HEK293T (cell line): ENCODE data around the gene LIFR.

Experiments
- BHLHE40 ChIP-seq: fragments of 450-650 bp; IDR thresholded peaks from 2 replicates; pipeline ENCODE4 v1.6.1; 2016; ENCODE audit warnings: mild to moderate bottlenecking, moderate library complexity, borderline replicate concordance
- FOXA1 ChIP-seq: fragments of 450-650 bp; IDR thresholded peaks from 2 replicates; pipeline ENCODE4 v1.6.1; 2016; ENCODE audit warnings: mild to moderate bottlenecking
- FOXM1 ChIP-seq: fragments of 450-650 bp; IDR thresholded peaks from 2 replicates; pipeline ENCODE4 v1.6.1; 2017; ENCODE audit warnings: mild to moderate bottlenecking, borderline replicate concordance
- HDGF ChIP-seq: fragments of 450-650 bp; IDR thresholded peaks from 2 replicates; pipeline ENCODE4 v1.6.1; 2017; ENCODE audit warnings: antibody characterized with exemption, borderline replicate concordance
- TARDBP ChIP-seq: fragments of 450-650 bp; IDR thresholded peaks from 2 replicates; pipeline ENCODE4 v1.6.1; 2016
- ZNF384 ChIP-seq: fragments of 450-650 bp; IDR thresholded peaks from 2 replicates; pipeline ENCODE4 v1.6.1; 2016

- TF ChIP-seq FOXM1 (no peak), ZNF384 (no peak), TARDBP (no peak), BHLHE40 (no peak), HDGF (no peak), FOXA1 (no peak)
These were observed 114.8 kb downstream of the LIFR start for GRCh38 chr5:38441453-38442246.
